ENCODE results near the gene ATCAY. TPM values are rescaled to one million over a fixed set of nuclear protein-coding genes. Genes with fewer than 3 reads are reported as not detected.

The ATCAY gene
- total and polyA plus RNA-seq, 10 donors, result not detected

- Histone ChIP-seq H3K27me3 (replicated peaks in 1 of 7) (peaks cover 0 to 9% (median 0%) of the 10 kb centered on the region in 7 donors), H3K9me3 (no peaks in the 10 kb centered on the region), H3K4me1 (peaks cover 0 to 31% (median 14%) of the 10 kb centered on the region in 6 donors), H3K4me3 (no peak overlapping the region), H3K27ac (no peak overlapping the region), H3K36me3 (peaks cover 3 to 54% (median 44%) of the 10 kb centered on the region in 6 donors)
- no peak for DNase-seq
- TF ChIP-seq POLR2AphosphoS5 (IDR thresholded peaks at IDR 0.05), result no peak
- TF ChIP-seq POLR2A (IDR thresholded peaks at IDR 0.05), result no peak
- no peak for TF ChIP-seq CTCF (IDR thresholded peaks at IDR 0.05 in 8 of 11, conservative IDR thresholded peaks at IDR 0.05 in 3 of 11)
- WGBS, 5 donors, result 69 to 93% (median 87%) methylated on average over 5 to 10 of the region's 10 CpGs
- intact Hi-C loops (cut with DNase I; ENCODE audit: low total_unique reads), result no loop called here
Observed at GRCh38 chr19:3955688-3956087, 75.2 kb downstream of the ATCAY start.

- no peak overlapping the region for H3K4me3 ChIP-seq
- H3K36me3 ChIP-seq, result peaks cover 3 to 88% (median 78%) of the 10 kb centered on the region in 6 donors
- H3K27me3 ChIP-seq (replicated peaks in 1 of 7), result no peaks in the 10 kb centered on the region
- WGBS, 5 donors, result 94 to 96% (median 96%) methylated on average over 77 to 86 of the region's 86 CpGs
- no peak overlapping the region for H3K27ac ChIP-seq
- intact Hi-C loops (cut with DNase I; ENCODE audit: low total_unique reads), result no loop called here
- no peak for DNase-seq
- H3K9me3 ChIP-seq, result no peaks in the 10 kb centered on the region
- TF ChIP-seq POLR2A (IDR thresholded peaks at IDR 0.05) (no peak), POLR2AphosphoS5 (IDR thresholded peaks at IDR 0.05) (peak in 1 of 3 donors; percentile 51), CTCF (IDR thresholded peaks at IDR 0.05 in 8 of 11, conservative IDR thresholded peaks at IDR 0.05 in 3 of 11) (no peak)
- H3K4me1 ChIP-seq, result no peaks in the 10 kb centered on the region
Observed at GRCh38 chr19:3958836-3959765, 78.6 kb downstream of the ATCAY start.

GRCh38 chr19:3959766-3960131 lies 79.3 kb downstream of the ATCAY start:
- Histone ChIP-seq H3K9me3 (no peaks in the 10 kb centered on the region), H3K4me1 (peaks cover 0 to 3% (median 0%) of the 10 kb centered on the region in 6 donors), H3K36me3 (peaks cover 3 to 95% (median 84%) of the 10 kb centered on the region in 6 donors), H3K4me3 (no peak overlapping the region), H3K27ac (no peak overlapping the region), H3K27me3 (replicated peaks in 1 of 7) (no peaks in the 10 kb centered on the region)
- intact Hi-C loops (cut with DNase I; ENCODE audit: low total_unique reads), result no loop called here
- 95 to 99% (median 96%) methylated on average over 12 to 15 of the region's 15 CpGs for WGBS, 5 donors
- no peak for DNase-seq
- no peak for TF ChIP-seq POLR2A (IDR thresholded peaks at IDR 0.05)
- no peak for TF ChIP-seq POLR2AphosphoS5 (IDR thresholded peaks at IDR 0.05)
- no peak for TF ChIP-seq CTCF (IDR thresholded peaks at IDR 0.05 in 8 of 11, conservative IDR thresholded peaks at IDR 0.05 in 3 of 11)

GRCh38 chr19:3961007-3961406 lies 80.5 kb downstream of the ATCAY start:
- intact Hi-C loops (cut with DNase I; ENCODE audit: low total_unique reads), result no loop called here
- Histone ChIP-seq H3K9me3 (no peaks in the 10 kb centered on the region), H3K27me3 (replicated peaks in 1 of 7) (no peaks in the 10 kb centered on the region), H3K4me1 (peaks cover 0 to 7% (median 3%) of the 10 kb centered on the region in 6 donors), H3K36me3 (peaks cover 3 to 100% (median 88%) of the 10 kb centered on the region in 6 donors), H3K27ac (no peak overlapping the region), H3K4me3 (no peak overlapping the region)
- WGBS, 5 donors, result 95 to 97% (median 95%) methylated on average over 5 to 24 of the region's 24 CpGs
- no peak for DNase-seq
- TF ChIP-seq POLR2AphosphoS5 (IDR thresholded peaks at IDR 0.05) (no peak), CTCF (IDR thresholded peaks at IDR 0.05 in 8 of 11, conservative IDR thresholded peaks at IDR 0.05 in 3 of 11) (no peak)
